Measurements from ENCODE around the gene ANKRD17. TPM values are rescaled to one million over a fixed set of nuclear protein-coding genes. Genes with fewer than 3 reads are reported as not detected.

The ANKRD17 gene
- total and polyA plus RNA-seq, 9 of the 15 experiments (the other 6 are each of a cell fraction or from before 2014, with no cell fraction given) = 25.5 to 86.9 (median 52.2) TPM

DNA sequence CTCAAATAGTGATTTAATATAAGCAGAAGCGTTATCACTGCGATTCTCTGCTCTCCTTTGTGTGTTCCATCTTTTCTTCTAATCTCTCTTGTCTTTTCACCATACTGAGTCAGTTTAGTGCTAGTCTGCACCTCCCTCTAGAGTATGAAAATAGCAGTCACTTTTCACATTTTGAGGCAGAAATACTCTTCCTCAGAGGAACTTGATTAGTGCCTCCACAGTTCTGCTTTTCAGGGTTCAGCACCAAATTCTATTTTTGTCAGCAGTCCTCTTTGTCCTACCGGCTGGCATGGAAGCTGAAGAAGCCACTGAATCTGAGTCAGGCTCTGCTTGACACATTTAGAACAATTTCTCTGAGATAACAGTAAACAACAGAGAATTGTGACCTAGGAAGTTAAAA, 49.7 kb upstream of the ANKRD17 start:
- no TSS peak for BruUV-seq (replicated peaks)
- DNase-seq (ENCODE audit: extremely low read depth in 1 of 4, low spot score in 3 of 4) = peak in 1 of 4 experiments; percentile 35
- Histone ChIP-seq H3K9me1 (ENCODE audit: control insufficient read depth, insufficient read depth, low read length) (no peaks in the 10 kb centered on the region), H3K9ac (ENCODE audit: insufficient read depth in 1 of 2, low read depth in 2 of 2, low read length in 2 of 2) (no peak overlapping the region), H3K9me3 (replicated peaks; ENCODE audit: control insufficient read depth, insufficient read depth, low read depth, low read length) (no peaks in the 10 kb centered on the region), H3K4me3 (no peak overlapping the region), H4K20me1 (replicated peaks; ENCODE audit: control insufficient read depth, insufficient read depth, low read length) (no peaks in the 10 kb centered on the region), H3K27ac (ENCODE audit: extremely low read depth, low read depth, low read length) (no peak overlapping the region), H2AFZ (ENCODE audit: low read depth, low read length) (no peak overlapping the region), H3K79me2 (ENCODE audit: control insufficient read depth, insufficient read depth, low read length) (no peaks in the 10 kb centered on the region), H3K36me3 (ENCODE audit: control insufficient read depth, insufficient read depth, low read length) (no peaks in the 10 kb centered on the region), H3K4me1 (replicated peaks in 1 of 2; ENCODE audit: control insufficient read depth in 2 of 2, insufficient read depth in 2 of 2, low read length in 2 of 2) (no peaks in the 10 kb centered on the region), H3K4me2 (ENCODE audit: insufficient read depth, low read length) (no peak overlapping the region), H3K27me3 (ENCODE audit: control insufficient read depth in 2 of 2, insufficient read depth in 2 of 2, low read length in 2 of 2) (no peaks in the 10 kb centered on the region)
- in situ Hi-C loops (cut with MboI) (loop anchor here (25.0 kb wide), 1 partner anchor 829 kb away; no protein-coding TSS in a partner anchor), intact Hi-C loops (cut with micrococcal nuclease) (loop anchor here (5.0 kb wide), 2 partner anchors 51 to 271 kb away; partner anchors contain the start of gene ANKRD17)
- FAIRE-seq = peak; percentile 75
- peak; percentile 78 for ATAC-seq
- POLR2A ChIA-PET = no interaction called here
- WGBS (ENCODE audit: insufficient coverage, low coverage, missing lambda C conversion rate) = 0% methylated on average over 3 of the region's 3 CpGs
- CTCF ChIA-PET (ENCODE audit: low intra/inter-chr PET ratio) = interaction anchor here (0.8 kb wide), 1 partner anchor 33 kb away, joined by 4 read pairs; no protein-coding TSS in a partner anchor
- TF ChIP-seq NR1H2 (CRISPR knock-in tag; IDR thresholded peaks at IDR 0.05) = no peak
- TF ChIP-seq POLR2H (tag; IDR thresholded peaks at IDR 0.05; ENCODE audit: low read depth) = no peak
- peak; percentile 44 to 56 (median 49); a peak in 5 of 6 replicates for TF ChIP-seq CTCF (IDR thresholded peaks at IDR 0.05 in 2 of 3, conservative IDR thresholded peaks at IDR 0.05 in 1 of 3; ENCODE audit: insufficient read depth in 2 of 3, low read depth in 1 of 3, low read length in 3 of 3)
- no peak for TF ChIP-seq TBP (optimal IDR thresholded peaks at IDR 0.05; ENCODE audit: low read depth, low read length)
- TF ChIP-seq NFIC (IDR thresholded peaks at IDR 0.05) = no peak
- no peak for TF ChIP-seq ZBTB9 (CRISPR knock-in tag; IDR thresholded peaks at IDR 0.05)
- peak; percentile 31 to 63; a peak in 3 of 4 replicates for TF ChIP-seq RAD21 (CRISPR knock-in tag; conservative IDR thresholded peaks at IDR 0.05 in 1 of 2, IDR thresholded peaks at IDR 0.05 in 1 of 2)
- peak; percentile 22; the same call in 1 of the 2 replicates for TF ChIP-seq REST (IDR thresholded peaks at IDR 0.05; ENCODE audit: borderline replicate concordance)
- TF ChIP-seq REST (CRISPR knock-in tag; IDR thresholded peaks at IDR 0.05; ENCODE audit: low read depth) = no peak
- peak; percentile 50; the same call in 1 of the 2 replicates for TF ChIP-seq SPI1 (IDR thresholded peaks at IDR 0.05; ENCODE audit: borderline replicate concordance, low read depth, low read length)
- no peak for TF ChIP-seq ZNF436 (CRISPR knock-in tag; IDR thresholded peaks at IDR 0.05)
- TF ChIP-seq ZC3H8 (IDR thresholded peaks at IDR 0.05) = no peak
